Measurements from ENCODE around the gene ARAP1. TPM values are rescaled to one million over a fixed set of nuclear protein-coding genes. Genes with fewer than 3 reads are reported as not detected.
A peak's percentile ranks its signal among the peaks of the same experiment; 100 is the strongest.

Gene ARAP1
- total RNA-seq, 3 donors from 2014 or later, result 85.9 to 109 (median 97.0) TPM

- intact Hi-C loops (cut with DNase I; ENCODE audit: low total_unique reads), result no loop called here
- Histone ChIP-seq H3K9me3 (no peaks in the 10 kb centered on the region), H3K36me3 (no peaks in the 10 kb centered on the region), H3K4me3 (peak overlapping the region in 1 of 3 donors; percentile 12), H3K27me3 (no peaks in the 10 kb centered on the region), H3K27ac (peak overlapping the region in 1 of 2 donors; percentile 2), H3K4me1 (peaks cover 5 to 31% of the 10 kb centered on the region in 2 donors)
- no peak for TF ChIP-seq POLR2AphosphoS5 (IDR thresholded peaks at IDR 0.05)
- TF ChIP-seq CTCF (IDR thresholded peaks at IDR 0.05), result no peak
- TF ChIP-seq POLR2A (IDR thresholded peaks at IDR 0.05), result no peak
- DNase-seq (ENCODE audit: low spot score in 2 of 2), result no peak
Measured at GRCh38 chr11:72778535-72779494, 26.6 kb upstream of the ARAP1 start.

GRCh38 chr11:72777755-72778278 is 25.6 kb upstream of the ARAP1 start:
- TF ChIP-seq POLR2AphosphoS5 (IDR thresholded peaks at IDR 0.05), result no peak
- H3K27ac ChIP-seq, result peak overlapping the region; percentile 14 to 59
- intact Hi-C loops (cut with DNase I; ENCODE audit: low total_unique reads), result no loop called here
- H3K9me3 ChIP-seq, result no peaks in the 10 kb centered on the region
- H3K27me3 ChIP-seq, result no peaks in the 10 kb centered on the region
- no peak for DNase-seq (ENCODE audit: low spot score in 2 of 2)
- no peak overlapping the region for H3K4me3 ChIP-seq
- H3K4me1 ChIP-seq, result peaks cover 5 to 31% of the 10 kb centered on the region in 2 donors
- H3K36me3 ChIP-seq, result no peaks in the 10 kb centered on the region

- Histone ChIP-seq H3K36me3 (no peaks in the 10 kb centered on the region), H3K4me1 (peaks cover 5 to 31% of the 10 kb centered on the region in 2 donors), H3K27ac (peak overlapping the region; percentile 14 to 59), H3K27me3 (no peaks in the 10 kb centered on the region), H3K4me3 (no peak overlapping the region), H3K9me3 (no peaks in the 10 kb centered on the region)
- intact Hi-C loops (cut with DNase I; ENCODE audit: low total_unique reads), result no loop called here
- TF ChIP-seq POLR2A (IDR thresholded peaks at IDR 0.05), result no peak
- TF ChIP-seq POLR2AphosphoS5 (IDR thresholded peaks at IDR 0.05), result no peak
- TF ChIP-seq CTCF (IDR thresholded peaks at IDR 0.05), result no peak
- no peak for DNase-seq (ENCODE audit: low spot score in 2 of 2)
Measured at GRCh38 chr11:72776844-72777754, 24.9 kb upstream of the ARAP1 start.

- DNase-seq (ENCODE audit: low spot score in 2 of 2), result no peak
- intact Hi-C loops (cut with DNase I; ENCODE audit: low total_unique reads), result no loop called here
- Histone ChIP-seq H3K4me1 (peaks cover 5 to 31% of the 10 kb centered on the region in 2 donors), H3K4me3 (no peak overlapping the region), H3K27me3 (no peaks in the 10 kb centered on the region), H3K9me3 (no peaks in the 10 kb centered on the region), H3K27ac (peak overlapping the region in 1 of 2 donors; percentile 8), H3K36me3 (no peaks in the 10 kb centered on the region)
- TF ChIP-seq POLR2AphosphoS5 (IDR thresholded peaks at IDR 0.05) (no peak), POLR2A (IDR thresholded peaks at IDR 0.05) (no peak), CTCF (IDR thresholded peaks at IDR 0.05) (no peak)
Measured at GRCh38 chr11:72776117-72776843, 24.1 kb upstream of the ARAP1 start.
